A549 (cell line): Measurements from ENCODE around the gene KCNH4. TPM values are rescaled to one million over a fixed set of nuclear protein-coding genes. Genes with fewer than 3 reads are reported as not detected.

Experiments
- ATAC-seq, 2 experiments: fragments of 200-7000 bp in 1 of 2; fragments of >200 bp in 1 of 2; cut with Nextera tagmentation in 1 of 2; cut with Tn5 transposase in 1 of 2; 3 replicates each; pipeline versions ENCODE4 v1.8.0 to v1.9.1; 2018 to 2020; ENCODE audit warnings: mild to moderate bottlenecking in 1 of 2, moderate library complexity in 1 of 2
- CTCF ChIA-PET: fragments of 300-600 bp; sonication (Branson Sonifier 250); formaldehyde crosslinking; extraction: SDS; loops from one replicate; lab custom pipeline; 2021; ENCODE audit warnings: antibody characterized with exemption, inconsistent platforms; lab: Yijun Ruan, JAX
- POLR2A ChIA-PET: fragments of 350-600 bp; formaldehyde crosslinking; extraction: SDS; loops from one replicate; lab custom pipeline; 2021; ENCODE audit warnings: antibody characterized with exemption, inconsistent platforms; lab: Yijun Ruan, JAX
- DNase-seq, 2 experiments: peaks; one replicate each; pipeline versions ENCODE4 v3.0.0 to v3.0.0-alpha.2; 2011 to 2016; ENCODE audit warnings: low read depth in 1 of 2, low spot score in 1 of 2
- FAIRE-seq: peaks from 2 replicates; lab custom pipeline; 2011; peaks lifted over from hg19 to GRCh38; lab: Jason Lieb, UNC
- H3K27ac ChIP-seq, 2 experiments: fragments of >200 bp; sonication (Bioruptor Twin); formaldehyde crosslinking; 3 replicates each; pipeline ENCODE4 v1.5.1; 2016 to 2017
- H3K4me1 ChIP-seq: fragments of >200 bp; sonication (Bioruptor Twin); formaldehyde crosslinking; 3 replicates; pipeline ENCODE4 v1.6.1; 2016
- H3K4me2 ChIP-seq: fragments of >200 bp; sonication (Bioruptor Twin); formaldehyde crosslinking; 3 replicates; pipeline ENCODE4 v1.6.1; 2016
- H3K4me3 ChIP-seq: fragments of >200 bp; sonication (Bioruptor Twin); formaldehyde crosslinking; 3 replicates; pipeline ENCODE4 v1.5.1; 2016
- H3K9me3 ChIP-seq: fragments of >200 bp; sonication (Bioruptor Twin); formaldehyde crosslinking; 3 replicates; pipeline ENCODE4 v1.6.1; 2016
- BCL3 ChIP-seq: fragments of >200 bp; sonication (Bioruptor Twin); formaldehyde crosslinking; IDR thresholded peaks from 3 replicates; pipeline ENCODE4 v1.6.1; 2016
- CBX8 ChIP-seq: fragments of 200-600 bp; sonication (generic); IDR thresholded peaks from 2 replicates; pipeline ENCODE4 v1.6.1; 2016
- CHD2 ChIP-seq: fragments of 150-350 bp; IDR thresholded peaks from 2 replicates; pipeline ENCODE4 v1.6.1; 2014; ENCODE audit warnings: low read length; ENCODE audit not compliant: partially characterized antibody
- CTCF ChIP-seq: fragments of >200 bp; sonication (Bioruptor Twin); formaldehyde crosslinking; IDR thresholded peaks from 3 replicates; pipeline ENCODE4 v1.5.1; 2016
- EHF ChIP-seq: fragments of 250-450 bp; sonication (Bioruptor Pico); IDR thresholded peaks from 2 replicates; pipeline ENCODE4 v1.5.0; 2020; ENCODE audit warnings: mild to moderate bottlenecking
- FOSB ChIP-seq: fragments of 250-450 bp; sonication (Bioruptor Pico); IDR thresholded peaks from 2 replicates; pipeline ENCODE4 v1.5.0; 2020; ENCODE audit warnings: mild to moderate bottlenecking, moderate library complexity
- GATA3 ChIP-seq: IDR thresholded peaks from 2 replicates; pipeline ENCODE4 v1.6.1; 2012; ENCODE audit warnings: borderline replicate concordance
- HOXB5 ChIP-seq: fragments of 250-450 bp; sonication (Bioruptor Pico); IDR thresholded peaks from 2 replicates; pipeline ENCODE4 v1.5.0; 2020; ENCODE audit warnings: mild to moderate bottlenecking, moderate library complexity
- JUN ChIP-seq, 2 experiments: fragments of >200 bp; sonication (Bioruptor Twin); formaldehyde crosslinking; IDR thresholded peaks; 2 replicates in 1 of 2; 3 replicates in 1 of 2; pipeline ENCODE4 v1.6.1; 2016 to 2017
- MAX ChIP-seq: IDR thresholded peaks from 2 replicates; pipeline ENCODE4 v1.6.1; 2012
- MAZ ChIP-seq: fragments of 150-350 bp; IDR thresholded peaks from 2 replicates; pipeline ENCODE4 v1.6.1; 2014; ENCODE audit warnings: antibody characterized with exemption, low read depth, low read length, borderline replicate concordance
- MYC ChIP-seq: IDR thresholded peaks from 2 replicates; pipeline ENCODE4 v1.6.1; 2012; ENCODE audit warnings: mild to moderate bottlenecking, inconsistent platforms, low read length, improper control_type of control experiment, borderline replicate concordance
- NPAS2 ChIP-seq: fragments of 250-450 bp; sonication (Bioruptor Pico); IDR thresholded peaks from 2 replicates; pipeline ENCODE4 v1.8.0; 2022; ENCODE audit warnings: mild to moderate bottlenecking, moderate library complexity, borderline replicate concordance
- NR3C1 ChIP-seq: fragments of >200 bp; sonication (Bioruptor Twin); formaldehyde crosslinking; IDR thresholded peaks from 3 replicates; pipeline ENCODE4 v1.6.1; 2017
- RAD21 ChIP-seq, 2 experiments: fragments of >200 bp in 1 of 2; sonication (Bioruptor Twin) in 1 of 2; formaldehyde crosslinking in 1 of 2; IDR thresholded peaks in 1 of 2; conservative IDR thresholded peaks in 1 of 2; 2 replicates in 1 of 2; 3 replicates in 1 of 2; pipeline ENCODE4 v1.6.1; 2012 to 2018; ENCODE audit warnings: inconsistent platforms in 1 of 2
- SMC3 ChIP-seq: fragments of >200 bp; sonication (Bioruptor Twin); formaldehyde crosslinking; IDR thresholded peaks from 3 replicates; pipeline ENCODE4 v1.6.1; 2018; ENCODE audit warnings: inconsistent platforms
- TFCP2L1 ChIP-seq: fragments of 250-450 bp; sonication (Bioruptor Pico); IDR thresholded peaks from 2 replicates; pipeline ENCODE4 v1.5.0; 2021; ENCODE audit warnings: mild to moderate bottlenecking
- TP53 ChIP-seq: fragments of 250-450 bp; sonication (Bioruptor Pico); IDR thresholded peaks from 2 replicates; pipeline ENCODE4 v1.5.0; 2021; ENCODE audit warnings: mild to moderate bottlenecking, moderate library complexity
- ZC3H11A ChIP-seq: fragments of 450-650 bp; IDR thresholded peaks from 2 replicates; pipeline ENCODE4 v1.6.1; 2014; ENCODE audit warnings: antibody characterized with exemption, mild to moderate bottlenecking
- ZFP36 ChIP-seq: fragments of 450-650 bp; IDR thresholded peaks from 2 replicates; pipeline ENCODE4 v1.6.1; 2014; ENCODE audit warnings: borderline replicate concordance; ENCODE audit not compliant: partially characterized antibody
- WGBS: methylation state at CpG from one replicate; pipeline ENCODE4 v1.1.6; 2017; ENCODE audit errors: missing lambda C conversion rate; 5-methylcytosine and 5-hydroxymethylcytosine counted together
- polyA plus RNA-seq, 4 experiments: library from polyadenylated mRNA; depleted of rRNA in 3 of 4; stranded (reverse); fragments of >200 nt; fragmentation: RNase III in 1 of 4; extraction: RNeasy Plus Mini Kit Qiagen cat#74134 plus additional on column Dnase treatment in 1 of 4; gene quantifications; 2 replicates in 3 of 4; 3 replicates in 1 of 4; pipeline ENCODE4 v1.2.3, GENCODE V29; 2011 to 2017
- TF ChIP-seq, protein P1 (sequence below): fragments of 250-450 bp; sonication (Bioruptor Pico); IDR thresholded peaks from 2 replicates; pipeline ENCODE4 v1.5.0; 2021; ENCODE audit warnings: mild to moderate bottlenecking, moderate library complexity, borderline replicate concordance
- TF ChIP-seq, protein P2 (sequence below): fragments of 150-350 bp; IDR thresholded peaks from 2 replicates; pipeline ENCODE4 v1.6.1; 2014; ENCODE audit warnings: low read depth, mild to moderate bottlenecking, low read length

The KCNH4 gene
- polyA plus RNA-seq, 2 of the 4 experiments (the other 2 are of a cell fraction) = 0.25 to 0.37 TPM

DNA sequence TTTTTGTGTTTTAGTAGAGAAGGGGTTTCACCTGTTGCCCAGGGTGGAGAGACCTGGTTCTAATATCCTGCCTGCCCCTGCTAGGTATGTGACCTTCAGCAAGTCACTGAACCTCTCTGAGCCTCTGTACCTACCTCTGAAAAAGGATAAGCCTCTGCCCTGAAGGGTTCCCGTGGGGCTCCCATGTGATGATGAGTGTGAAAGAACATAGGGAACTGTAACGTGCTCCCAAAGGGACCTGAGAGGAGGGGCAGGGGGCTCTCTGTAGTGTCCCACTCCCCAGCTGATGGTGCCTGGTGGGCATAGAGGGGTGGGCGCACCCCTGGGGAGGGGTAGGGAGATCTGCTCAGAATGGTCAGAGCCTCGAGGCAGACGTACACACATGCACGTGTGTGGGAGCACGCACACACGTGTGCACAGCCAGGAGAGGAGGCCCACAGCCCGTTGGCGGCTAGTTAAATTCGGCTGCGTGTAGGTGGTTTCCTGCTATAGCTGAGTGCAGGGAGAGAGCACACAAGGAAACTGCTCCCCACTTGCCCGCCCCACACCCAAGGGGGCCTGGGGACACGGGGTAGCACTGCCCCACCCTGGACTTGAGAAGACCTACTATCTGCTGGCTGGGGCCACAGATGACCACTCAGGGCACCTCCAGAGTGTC, 6.7 kb downstream of the KCNH4 start:
- ATAC-seq = no peak
- no peak for FAIRE-seq
- H3K9me3 ChIP-seq = no peaks in the 10 kb centered on the region
- no peaks in the 10 kb centered on the region for H3K4me1 ChIP-seq
- no peak overlapping the region for H3K4me2 ChIP-seq
- no peak for TF ChIP-seq CHD2
- no peak for TF ChIP-seq ZC3H11A
- TF ChIP-seq, protein P1, sequence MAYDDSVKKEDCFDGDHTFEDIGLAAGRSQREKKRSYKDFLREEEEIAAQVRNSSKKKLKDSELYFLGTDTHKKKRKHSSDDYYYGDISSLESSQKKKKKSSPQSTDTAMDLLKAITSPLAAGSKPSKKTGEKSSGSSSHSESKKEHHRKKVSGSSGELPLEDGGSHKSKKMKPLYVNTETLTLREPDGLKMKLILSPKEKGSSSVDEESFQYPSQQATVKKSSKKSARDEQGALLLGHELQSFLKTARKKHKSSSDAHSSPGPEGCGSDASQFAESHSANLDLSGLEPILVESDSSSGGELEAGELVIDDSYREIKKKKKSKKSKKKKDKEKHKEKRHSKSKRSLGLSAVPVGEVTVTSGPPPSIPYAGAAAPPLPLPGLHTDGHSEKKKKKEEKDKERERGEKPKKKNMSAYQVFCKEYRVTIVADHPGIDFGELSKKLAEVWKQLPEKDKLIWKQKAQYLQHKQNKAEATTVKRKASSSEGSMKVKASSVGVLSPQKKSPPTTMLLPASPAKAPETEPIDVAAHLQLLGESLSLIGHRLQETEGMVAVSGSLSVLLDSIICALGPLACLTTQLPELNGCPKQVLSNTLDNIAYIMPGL (CRISPR knock-in tag) = no peak
- TF ChIP-seq SMC3 = no peak
- TF ChIP-seq CTCF = no peak
- TF ChIP-seq BCL3 = no peak
- no peak for TF ChIP-seq ZFP36
- no peak for TF ChIP-seq CBX8
- TF ChIP-seq RAD21 (conservative IDR thresholded peaks at IDR 0.05 in 1 of 2, IDR thresholded peaks at IDR 0.05 in 1 of 2) = no peak
- no peak for TF ChIP-seq MAZ
- TF ChIP-seq MAX = no peak
- no peak for TF ChIP-seq TP53 (CRISPR knock-in tag)
- no peak for TF ChIP-seq JUN (IDR thresholded peaks at IDR 0.05)
- TF ChIP-seq GATA3 = no peak
- TF ChIP-seq HOXB5 (CRISPR knock-in tag) = no peak
- TF ChIP-seq NPAS2 = no peak
- no peak for TF ChIP-seq TFCP2L1
- CTCF ChIA-PET = interaction anchor here (0.6 to 1.9 kb wide), 9 partner anchors 9 to 467 kb away, joined by 3 to 8 read pairs (median 3); no protein-coding TSS in a partner anchor
- no peak overlapping the region for H3K27ac ChIP-seq
- H3K4me3 ChIP-seq = no peak overlapping the region
- POLR2A ChIA-PET = no interaction called here
- WGBS = 64% methylated on average over 13 of the region's 14 CpGs
- no peak for DNase-seq

- TF ChIP-seq EHF (CRISPR knock-in tag) = no peak
- TF ChIP-seq, protein P2, sequence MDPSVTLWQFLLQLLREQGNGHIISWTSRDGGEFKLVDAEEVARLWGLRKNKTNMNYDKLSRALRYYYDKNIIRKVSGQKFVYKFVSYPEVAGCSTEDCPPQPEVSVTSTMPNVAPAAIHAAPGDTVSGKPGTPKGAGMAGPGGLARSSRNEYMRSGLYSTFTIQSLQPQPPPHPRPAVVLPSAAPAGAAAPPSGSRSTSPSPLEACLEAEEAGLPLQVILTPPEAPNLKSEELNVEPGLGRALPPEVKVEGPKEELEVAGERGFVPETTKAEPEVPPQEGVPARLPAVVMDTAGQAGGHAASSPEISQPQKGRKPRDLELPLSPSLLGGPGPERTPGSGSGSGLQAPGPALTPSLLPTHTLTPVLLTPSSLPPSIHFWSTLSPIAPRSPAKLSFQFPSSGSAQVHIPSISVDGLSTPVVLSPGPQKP = no peak
- TF ChIP-seq FOSB = no peak
- TF ChIP-seq NR3C1 = no peak
- no peak for TF ChIP-seq MYC
- CTCF ChIA-PET = interaction anchor here (0.7 to 1.6 kb wide), 6 partner anchors 8 to 159 kb away, joined by 3 to 5 read pairs (median 3); partner anchors contain the start of gene KCNH4
Measured at GRCh38 chr17:42171831-42172230, 9.1 kb downstream of the KCNH4 start.

More at GRCh38 chr17:42171831-42172230, 9.1 kb downstream of the KCNH4 start:
- ATAC-seq (peak; percentile 20 to 42; a peak in 3 of 6 replicates), FAIRE-seq (no peak), DNase-seq (no peak)
- H3K4me2 ChIP-seq = no peak overlapping the region
- no peak overlapping the region for H3K4me3 ChIP-seq
- POLR2A ChIA-PET = interaction anchor here (0.6 kb wide), 1 partner anchor 24 kb away, joined by 5 read pairs; no protein-coding TSS in a partner anchor
- H3K9me3 ChIP-seq = no peaks in the 10 kb centered on the region
- H3K27ac ChIP-seq = no peak overlapping the region
- WGBS = 86% methylated on average over 11 of the region's 11 CpGs
- H3K4me1 ChIP-seq = no peaks in the 10 kb centered on the region
